ENCODE results near the gene KLHL29. TPM values are rescaled to one million over a fixed set of nuclear protein-coding genes. Genes with fewer than 3 reads are reported as not detected.

Gene KLHL29
- total and polyA plus RNA-seq, 2 of the 13 experiments (the other 11 are each of a cell fraction or from before 2014, with no cell fraction given): 0.01 TPM; not detected in 1

DNA sequence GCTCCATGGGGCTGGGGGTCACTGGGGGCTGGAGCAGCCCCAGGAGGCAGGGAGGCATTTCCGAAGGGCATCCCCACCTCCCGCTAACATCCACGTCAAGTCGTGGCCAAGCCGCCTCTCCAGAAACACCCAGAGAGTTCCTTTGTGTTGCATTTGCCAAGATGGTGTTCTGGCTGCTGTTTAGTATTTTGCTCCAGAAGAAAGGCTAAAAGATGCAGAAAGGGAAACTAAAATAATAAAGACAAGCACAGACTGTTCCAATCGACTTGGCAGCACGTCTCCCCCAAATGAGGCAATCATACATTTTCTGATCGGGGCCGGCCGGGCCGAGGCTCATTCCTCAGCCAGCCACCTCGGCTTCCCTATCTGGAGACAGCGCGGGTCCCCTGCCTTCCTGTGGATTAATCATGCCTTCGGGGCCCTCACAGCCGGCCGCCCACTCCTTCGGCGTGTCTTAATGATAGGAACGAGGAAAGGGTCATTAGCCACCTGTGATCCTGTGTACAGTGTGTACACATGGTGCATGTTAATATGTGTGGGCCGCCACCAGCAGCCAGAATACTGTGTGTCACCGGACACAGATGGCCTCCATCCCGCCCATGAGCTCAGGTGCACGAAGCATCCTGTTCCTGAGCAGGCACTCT is 169.2 kb downstream of the KLHL29 start:
- H3K4me3 ChIP-seq (replicated peaks in 1 of 3; ENCODE audit: insufficient read depth in 1 of 3, low read depth in 2 of 3, low read length in 3 of 3): no peak overlapping the region
- in situ Hi-C loops (cut with HindIII; ENCODE audit: extremely low pct_ligation_motif_present, low pct_unique_long_range_greater_than_20kb): no loop called here
- TF ChIP-seq HNRNPUL1 (IDR thresholded peaks at IDR 0.05; ENCODE audit: low read depth, low read length): no peak
- TF ChIP-seq, protein P1, sequence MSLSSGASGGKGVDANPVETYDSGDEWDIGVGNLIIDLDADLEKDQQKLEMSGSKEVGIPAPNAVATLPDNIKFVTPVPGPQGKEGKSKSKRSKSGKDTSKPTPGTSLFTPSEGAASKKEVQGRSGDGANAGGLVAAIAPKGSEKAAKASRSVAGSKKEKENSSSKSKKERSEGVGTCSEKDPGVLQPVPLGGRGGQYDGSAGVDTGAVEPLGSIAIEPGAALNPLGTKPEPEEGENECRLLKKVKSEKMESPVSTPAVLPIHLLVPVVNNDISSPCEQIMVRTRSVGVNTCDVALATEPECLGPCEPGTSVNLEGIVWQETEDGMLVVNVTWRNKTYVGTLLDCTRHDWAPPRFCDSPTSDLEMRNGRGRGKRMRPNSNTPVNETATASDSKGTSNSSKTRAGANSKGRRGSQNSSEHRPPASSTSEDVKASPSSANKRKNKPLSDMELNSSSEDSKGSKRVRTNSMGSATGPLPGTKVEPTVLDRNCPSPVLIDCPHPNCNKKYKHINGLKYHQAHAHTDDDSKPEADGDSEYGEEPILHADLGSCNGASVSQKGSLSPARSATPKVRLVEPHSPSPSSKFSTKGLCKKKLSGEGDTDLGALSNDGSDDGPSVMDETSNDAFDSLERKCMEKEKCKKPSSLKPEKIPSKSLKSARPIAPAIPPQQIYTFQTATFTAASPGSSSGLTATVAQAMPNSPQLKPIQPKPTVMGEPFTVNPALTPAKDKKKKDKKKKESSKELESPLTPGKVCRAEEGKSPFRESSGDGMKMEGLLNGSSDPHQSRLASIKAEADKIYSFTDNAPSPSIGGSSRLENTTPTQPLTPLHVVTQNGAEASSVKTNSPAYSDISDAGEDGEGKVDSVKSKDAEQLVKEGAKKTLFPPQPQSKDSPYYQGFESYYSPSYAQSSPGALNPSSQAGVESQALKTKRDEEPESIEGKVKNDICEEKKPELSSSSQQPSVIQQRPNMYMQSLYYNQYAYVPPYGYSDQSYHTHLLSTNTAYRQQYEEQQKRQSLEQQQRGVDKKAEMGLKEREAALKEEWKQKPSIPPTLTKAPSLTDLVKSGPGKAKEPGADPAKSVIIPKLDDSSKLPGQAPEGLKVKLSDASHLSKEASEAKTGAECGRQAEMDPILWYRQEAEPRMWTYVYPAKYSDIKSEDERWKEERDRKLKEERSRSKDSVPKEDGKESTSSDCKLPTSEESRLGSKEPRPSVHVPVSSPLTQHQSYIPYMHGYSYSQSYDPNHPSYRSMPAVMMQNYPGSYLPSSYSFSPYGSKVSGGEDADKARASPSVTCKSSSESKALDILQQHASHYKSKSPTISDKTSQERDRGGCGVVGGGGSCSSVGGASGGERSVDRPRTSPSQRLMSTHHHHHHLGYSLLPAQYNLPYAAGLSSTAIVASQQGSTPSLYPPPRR (CRISPR knock-in tag; IDR thresholded peaks at IDR 0.05; ENCODE audit: borderline replicate concordance): no peak
- TF ChIP-seq ZSCAN31 (CRISPR knock-in tag; IDR thresholded peaks at IDR 0.05; ENCODE audit: low read depth): no peak
- no peak for TF ChIP-seq ZNF331 (CRISPR knock-in tag; IDR thresholded peaks at IDR 0.05)
- no peak for TF ChIP-seq TGIF2 (CRISPR knock-in tag; IDR thresholded peaks at IDR 0.05)
- no peak for TF ChIP-seq EHMT2 (IDR thresholded peaks at IDR 0.05; ENCODE audit: borderline replicate concordance, low read depth, low read length)
- TF ChIP-seq ZBTB25 (CRISPR knock-in tag; IDR thresholded peaks at IDR 0.05): no peak
- no peak for TF ChIP-seq SCMH1 (CRISPR knock-in tag; IDR thresholded peaks at IDR 0.05; ENCODE audit: borderline replicate concordance)
- no peak for TF ChIP-seq ZNF557 (CRISPR knock-in tag; IDR thresholded peaks at IDR 0.05)
- CTCF ChIA-PET (ENCODE audit: low intra/inter-chr PET ratio, low total read pairs): no interaction called here
- H2AFZ ChIP-seq (ENCODE audit: low read length): no peak overlapping the region
- H3K4me1 ChIP-seq (ENCODE audit: insufficient read depth, low read length): no peaks in the 10 kb centered on the region
- BruUV-seq (replicated peaks): no TSS peak
- no peak for FAIRE-seq
- H3K27ac ChIP-seq (ENCODE audit: extremely low read length, insufficient read depth, low read length): no peak overlapping the region
- no peak overlapping the region for H3K9ac ChIP-seq (ENCODE audit: insufficient read depth, low read depth, low read length)
- ATAC-seq: 0 out of 3 replicates have a peak, but pooled peaks have one; percentile 13
- 55% methylated on average over 24 of the region's 24 CpGs for WGBS (ENCODE audit: low lambda C conversion rate)
- H3K79me2 ChIP-seq (ENCODE audit: insufficient read depth, low read length): no peaks in the 10 kb centered on the region
- intact Hi-C loops (cut with micrococcal nuclease; ENCODE audit: unreplicated experiment): no loop called here
- H3K36me3 ChIP-seq (replicated peaks in 1 of 2; ENCODE audit: control insufficient read depth in 1 of 2, insufficient read depth in 2 of 2, low read length in 2 of 2): no peaks in the 10 kb centered on the region
- H3K9me3 ChIP-seq (ENCODE audit: low read length): no peaks in the 10 kb centered on the region
- H3K27me3 ChIP-seq (ENCODE audit: control insufficient read depth in 1 of 2, insufficient read depth in 2 of 2, low read length in 2 of 2): peaks cover 5 to 53% of the 10 kb centered on the region in 2 experiments
- no peaks in the 10 kb centered on the region for H4K20me1 ChIP-seq (ENCODE audit: insufficient read depth, low read length)
- no peak overlapping the region for H3K4me2 ChIP-seq (ENCODE audit: low read depth, low read length)
- no peak for DNase-seq (ENCODE audit: low spot score)
- POLR2A ChIA-PET: no interaction called here

Data from HepG2 (cell line).